NCI-H2227 (cell line): ENCODE data around the gene ARMH4.
A peak's percentile ranks its signal among the peaks of the same experiment; 100 is the strongest.

ENCODE experiments used
- DNase-seq: peaks from one replicate; lab custom pipeline; 2025; ENCODE audit not compliant: unreplicated experiment; lab: John Stamatoyannopoulos, UW

The ARMH4 gene

DNA sequence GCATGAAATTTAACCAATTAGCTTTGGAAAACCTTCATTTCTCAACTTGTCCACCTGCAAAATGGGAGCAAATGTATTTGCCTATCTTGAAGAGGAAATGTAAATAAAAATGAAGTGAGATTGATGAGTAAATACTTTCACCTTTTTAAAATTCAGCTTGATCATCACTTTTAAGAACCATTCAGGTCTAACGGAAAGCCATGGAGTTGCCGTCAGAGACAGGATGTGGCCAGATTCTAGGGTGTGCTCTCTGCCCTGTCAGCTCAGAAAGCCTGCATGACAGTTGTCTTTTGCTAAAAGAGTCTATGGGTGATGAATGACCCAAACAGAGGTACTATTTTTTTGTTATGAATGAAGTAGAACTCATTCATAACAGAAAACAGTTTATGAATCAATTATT is 181.8 kb downstream of the ARMH4 start:
- no peak for DNase-seq

- no peak for DNase-seq
Measured at GRCh38 chr14:57963071-57963470, 188.9 kb downstream of the ARMH4 start.

DNA sequence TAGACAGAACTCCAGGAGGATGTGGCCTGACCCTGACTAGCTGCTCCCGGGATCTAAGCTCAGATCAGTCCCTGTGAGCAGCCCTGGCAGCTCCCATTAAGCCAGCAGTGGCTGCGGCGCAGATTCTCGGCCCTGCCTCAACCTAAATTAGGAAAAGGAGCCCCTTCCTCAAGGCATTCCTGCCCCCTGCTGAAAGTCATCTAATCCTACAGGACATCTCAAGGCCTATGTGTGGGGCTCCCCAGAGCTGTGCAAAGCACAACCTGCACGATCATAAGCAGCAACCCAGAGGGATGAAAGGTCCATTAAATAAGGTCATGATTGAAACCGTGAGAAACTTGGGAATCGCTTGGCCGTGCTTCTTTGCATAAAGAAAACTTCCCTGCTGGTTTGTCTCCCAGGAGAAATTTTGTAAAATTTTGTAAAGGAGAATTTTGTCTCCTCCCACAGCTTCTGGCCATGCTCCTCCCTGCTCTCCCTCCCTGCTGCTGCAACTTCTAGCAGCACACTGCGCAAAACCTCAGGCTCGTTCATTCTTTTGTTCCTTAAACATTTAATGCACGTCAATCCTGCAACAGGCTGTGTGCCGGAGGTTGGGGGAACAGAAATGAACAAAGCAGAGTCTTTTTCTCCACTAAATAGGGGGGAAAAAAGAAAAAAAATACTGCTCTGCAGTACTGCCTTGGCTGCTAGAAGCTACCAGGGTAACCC is 189.5 kb downstream of the ARMH4 start:
- peak; percentile 18 for DNase-seq

DNA sequence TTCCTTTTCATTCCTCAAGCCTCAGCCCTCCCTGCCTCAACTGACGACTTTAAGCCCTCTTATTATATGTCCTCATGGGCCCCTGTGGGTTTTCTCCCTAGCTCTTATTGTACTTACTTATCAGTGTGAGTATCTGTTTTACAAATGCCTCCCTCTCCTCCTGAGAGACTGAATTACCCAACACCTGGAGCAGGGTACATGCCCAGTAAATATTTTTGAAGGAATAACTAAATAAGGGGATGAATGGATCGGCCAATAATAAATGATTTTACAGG is 190.3 kb downstream of the ARMH4 start:
- no peak for DNase-seq

DNA sequence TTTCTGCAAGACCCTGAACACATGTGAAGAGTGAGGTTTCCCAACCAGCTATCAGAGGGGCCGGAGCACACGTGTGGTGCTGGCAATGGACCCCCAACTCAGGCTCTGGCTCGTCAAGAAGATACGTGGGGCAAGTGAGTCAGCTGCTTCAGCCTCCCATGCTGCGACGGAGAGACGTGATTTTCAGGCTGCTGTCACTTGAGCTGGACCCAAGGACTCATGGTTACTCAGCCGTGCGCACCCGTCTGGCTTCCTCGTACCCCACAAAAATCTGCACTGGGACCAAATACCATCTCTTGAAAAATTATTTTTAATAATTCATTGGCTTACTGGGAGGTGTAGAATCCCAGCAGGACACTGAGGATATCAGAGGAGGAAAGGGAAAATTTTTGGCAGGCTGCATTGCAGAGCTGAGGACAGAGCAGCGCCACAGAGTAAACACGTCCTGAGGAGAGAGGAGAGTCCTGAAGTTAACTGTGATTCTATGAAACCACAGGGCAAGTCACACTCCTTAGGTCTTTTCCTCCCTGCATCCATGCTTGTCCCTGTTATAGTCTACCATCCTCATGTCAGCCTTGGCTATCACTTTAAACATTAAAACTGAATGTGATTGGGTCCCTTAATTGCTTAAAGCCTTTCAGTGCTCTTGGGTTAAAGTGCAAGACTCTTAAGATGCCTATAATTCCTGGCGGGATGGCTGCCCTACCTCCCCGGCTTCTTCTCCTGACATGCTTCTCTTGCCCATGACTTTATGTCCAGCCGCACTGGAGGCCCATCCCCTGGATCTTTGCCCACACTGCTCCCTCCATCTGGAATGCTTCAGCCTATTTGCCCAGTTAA is 190.8 kb downstream of the ARMH4 start:
- no peak for DNase-seq

- no peak for DNase-seq
Measured at GRCh38 chr14:57957441-57957840, 194.6 kb downstream of the ARMH4 start.
